ENCODE measurements around the gene RSPO4. TPM values are rescaled to one million over a fixed set of nuclear protein-coding genes. Genes with fewer than 3 reads are reported as not detected.

Gene RSPO4
- total and polyA plus RNA-seq, 9 of the 15 experiments (the other 6 are each of a cell fraction or from before 2014, with no cell fraction given): 0.04 to 0.34 TPM; not detected in 7

GRCh38 chr20:939606-940005 lies 62.5 kb downstream of the RSPO4 start:
- no peaks in the 10 kb centered on the region for H3K36me3 ChIP-seq (ENCODE audit: control insufficient read depth, insufficient read depth, low read length)
- DNase-seq (ENCODE audit: extremely low read depth in 1 of 4, low spot score in 3 of 4) (no peak), ATAC-seq (no peak), FAIRE-seq (no peak)
- H3K9me3 ChIP-seq (replicated peaks; ENCODE audit: control insufficient read depth, insufficient read depth, low read depth, low read length): no peaks in the 10 kb centered on the region
- H4K20me1 ChIP-seq (replicated peaks; ENCODE audit: control insufficient read depth, insufficient read depth, low read length): no peaks in the 10 kb centered on the region
- no peaks in the 10 kb centered on the region for H3K79me2 ChIP-seq (ENCODE audit: control insufficient read depth, insufficient read depth, low read length)
- H3K27ac ChIP-seq (ENCODE audit: extremely low read depth, low read depth, low read length): no peak overlapping the region
- no peak overlapping the region for H3K4me2 ChIP-seq (ENCODE audit: insufficient read depth, low read length)
- H3K9me1 ChIP-seq (ENCODE audit: control insufficient read depth, insufficient read depth, low read length): no peaks in the 10 kb centered on the region
- H3K4me1 ChIP-seq (replicated peaks in 1 of 2; ENCODE audit: control insufficient read depth in 2 of 2, insufficient read depth in 2 of 2, low read length in 2 of 2): no peaks in the 10 kb centered on the region
- H2AFZ ChIP-seq (ENCODE audit: low read depth, low read length): no peak overlapping the region
- in situ Hi-C loops (cut with MboI) (no loop called here), intact Hi-C loops (cut with micrococcal nuclease) (no loop called here)
- BruUV-seq (replicated peaks): no TSS peak
- no peak overlapping the region for H3K4me3 ChIP-seq
- no peak overlapping the region for H3K9ac ChIP-seq (ENCODE audit: insufficient read depth in 1 of 2, low read depth in 2 of 2, low read length in 2 of 2)
- ChIA-PET POLR2A (no interaction called here), CTCF (ENCODE audit: low intra/inter-chr PET ratio) (interaction anchor here (0.6 kb wide), 1 partner anchor 456 kb away, joined by 4 read pairs; no protein-coding TSS in a partner anchor)
- peaks cover 5 to 29% of the 10 kb centered on the region in 2 experiments; a peak in 4 of 5 replicates for H3K27me3 ChIP-seq (ENCODE audit: control insufficient read depth in 2 of 2, insufficient read depth in 2 of 2, low read length in 2 of 2)
- 3% methylated on average over 5 of the region's 5 CpGs for WGBS (ENCODE audit: insufficient coverage, low coverage, missing lambda C conversion rate)
- TF ChIP-seq PHB (CRISPR knock-in tag; IDR thresholded peaks at IDR 0.05) (no peak), ZFPM2 (CRISPR knock-in tag; IDR thresholded peaks at IDR 0.05) (no peak), RBM22 (IDR thresholded peaks at IDR 0.05; ENCODE audit: low read depth, low read length, poor library complexity, severe bottlenecking) (no peak), ZNF518B (CRISPR knock-in tag; IDR thresholded peaks at IDR 0.05) (no peak), BRCA1 (IDR thresholded peaks at IDR 0.05) (no peak), BRCA1 (CRISPR knock-in tag; IDR thresholded peaks at IDR 0.05) (no peak), HINFP (tag; conservative IDR thresholded peaks at IDR 0.05; ENCODE audit: low read depth) (no peak), CHCHD3 (CRISPR knock-in tag; IDR thresholded peaks at IDR 0.05) (no peak), LCOR (CRISPR knock-in tag; IDR thresholded peaks at IDR 0.05) (no peak), JUN (IDR thresholded peaks at IDR 0.05; ENCODE audit: borderline replicate concordance, low read depth, low read length) (no peak), JUN (CRISPR knock-in tag; IDR thresholded peaks at IDR 0.05; ENCODE audit: borderline replicate concordance) (no peak), MTF1 (CRISPR knock-in tag; IDR thresholded peaks at IDR 0.05; ENCODE audit: borderline replicate concordance) (no peak), E2F6 (IDR thresholded peaks at IDR 0.05; ENCODE audit: borderline replicate concordance in 1 of 2, extremely low read depth in 1 of 2, insufficient read depth in 1 of 2, insufficient read length in 1 of 2, low read depth in 1 of 2, low read length in 1 of 2, poor library complexity in 1 of 2, severe bottlenecking in 1 of 2) (no peak), POLR2AphosphoS2 (IDR thresholded peaks at IDR 0.05; ENCODE audit: low read length) (no peak), ZNF589 (CRISPR knock-in tag; IDR thresholded peaks at IDR 0.05; ENCODE audit: low read depth) (no peak), MLLT1 (IDR thresholded peaks at IDR 0.05) (no peak)
